ENCODE results near the gene CXCL14. TPM values are rescaled to one million over a fixed set of nuclear protein-coding genes. Genes with fewer than 3 reads are reported as not detected.

The CXCL14 gene
- total and polyA plus RNA-seq, 7 donors: 2.2 to 56.7 (median 16.1) TPM

- peaks cover 0 to 4% (median 0%) of the 10 kb centered on the region in 3 donors for H3K27me3 ChIP-seq
- H3K27ac ChIP-seq: no peak overlapping the region
- WGBS, 2 donors: 78 to 82% methylated on average over 6 of the region's 6 CpGs
- no peaks in the 10 kb centered on the region for H3K4me1 ChIP-seq
- no peaks in the 10 kb centered on the region for H3K9me3 ChIP-seq
- DNase-seq: peak; percentile 40
- intact Hi-C loops (cut with DNase I): loop anchor here (10.0 kb wide), 1 partner anchor 647 kb away; no protein-coding TSS in a partner anchor
- no peaks in the 10 kb centered on the region for H3K36me3 ChIP-seq
- no peak for TF ChIP-seq POLR2AphosphoS5 (IDR thresholded peaks at IDR 0.05)
- no peak for TF ChIP-seq EP300 (IDR thresholded peaks at IDR 0.05)
- TF ChIP-seq CTCF (IDR thresholded peaks at IDR 0.05): no peak
- TF ChIP-seq POLR2A (IDR thresholded peaks at IDR 0.05): no peak
- H3K4me3 ChIP-seq: no peak overlapping the region
Observed at GRCh38 chr5:135568246-135568645, 10.5 kb downstream of the CXCL14 start.

- intact Hi-C loops (cut with DNase I): loop anchor here (10.0 kb wide), 1 partner anchor 647 kb away; no protein-coding TSS in a partner anchor
- Histone ChIP-seq H3K36me3 (no peaks in the 10 kb centered on the region), H3K9me3 (no peaks in the 10 kb centered on the region), H3K4me1 (no peaks in the 10 kb centered on the region), H3K4me3 (no peak overlapping the region), H3K27me3 (peaks cover 0 to 4% (median 0%) of the 10 kb centered on the region in 3 donors), H3K27ac (no peak overlapping the region)
- TF ChIP-seq POLR2A (IDR thresholded peaks at IDR 0.05) (no peak), POLR2AphosphoS5 (IDR thresholded peaks at IDR 0.05) (no peak), CTCF (IDR thresholded peaks at IDR 0.05) (no peak), EP300 (IDR thresholded peaks at IDR 0.05) (no peak)
- 76 to 77% methylated on average over 4 of the region's 4 CpGs for WGBS, 2 donors
- peak; percentile 42 for DNase-seq
Observed at GRCh38 chr5:135567661-135568060, 11.1 kb downstream of the CXCL14 start.

GRCh38 chr5:135566422-135567400 lies 12.1 kb downstream of the CXCL14 start:
- Histone ChIP-seq H3K36me3 (no peaks in the 10 kb centered on the region), H3K4me3 (no peak overlapping the region), H3K9me3 (no peaks in the 10 kb centered on the region), H3K27ac (no peak overlapping the region), H3K4me1 (no peaks in the 10 kb centered on the region), H3K27me3 (no peaks in the 10 kb centered on the region)
- intact Hi-C loops (cut with DNase I): loop anchor here (10.0 kb wide), 1 partner anchor 648 kb away; no protein-coding TSS in a partner anchor
- no peak for TF ChIP-seq POLR2AphosphoS5 (IDR thresholded peaks at IDR 0.05)
- TF ChIP-seq CTCF (IDR thresholded peaks at IDR 0.05): no peak
- no peak for TF ChIP-seq POLR2A (IDR thresholded peaks at IDR 0.05)
- no peak for TF ChIP-seq EP300 (IDR thresholded peaks at IDR 0.05)
- peak; percentile 32 for DNase-seq
- 83 to 88% methylated on average over 16 of the region's 16 CpGs for WGBS, 2 donors

- TF ChIP-seq POLR2A (IDR thresholded peaks at IDR 0.05) (no peak), EP300 (IDR thresholded peaks at IDR 0.05) (no peak), CTCF (IDR thresholded peaks at IDR 0.05) (peak in 3 of 4 experiments; percentile 47 to 75 (median 48)), POLR2AphosphoS5 (IDR thresholded peaks at IDR 0.05) (no peak)
- H3K4me3 ChIP-seq: no peak overlapping the region
- DNase-seq: peak; percentile 74
- H3K9me3 ChIP-seq: no peaks in the 10 kb centered on the region
- intact Hi-C loops (cut with DNase I): loop anchor here (10.0 kb wide), 1 partner anchor 649 kb away; no protein-coding TSS in a partner anchor
- no peak overlapping the region for H3K27ac ChIP-seq
- H3K27me3 ChIP-seq: no peaks in the 10 kb centered on the region
- peaks cover 0 to 3% (median 0%) of the 10 kb centered on the region in 4 donors for H3K4me1 ChIP-seq
- no peaks in the 10 kb centered on the region for H3K36me3 ChIP-seq
- 37% methylated on average over 16 of the region's 16 CpGs for WGBS, 2 donors
Observed at GRCh38 chr5:135565725-135566421, 12.9 kb downstream of the CXCL14 start.
